Stimulated activated CD8-positive, alpha-beta memory T cell treated with anti-CD3 and anti-CD28 coated beads, Interleukin-4, amount 100 ng/mL, for 48 hours (primary cell): ENCODE measurements around the gene CFAP410.

Source experiments
- DNase-seq: peaks from one replicate; pipeline ENCODE4 v3.0.0-alpha.2; 2020

CFAP410 gene

GRCh38 chr21:44282370-44282769 lies 56.8 kb downstream of the CFAP410 start:
- DNase-seq = no peak

DNA sequence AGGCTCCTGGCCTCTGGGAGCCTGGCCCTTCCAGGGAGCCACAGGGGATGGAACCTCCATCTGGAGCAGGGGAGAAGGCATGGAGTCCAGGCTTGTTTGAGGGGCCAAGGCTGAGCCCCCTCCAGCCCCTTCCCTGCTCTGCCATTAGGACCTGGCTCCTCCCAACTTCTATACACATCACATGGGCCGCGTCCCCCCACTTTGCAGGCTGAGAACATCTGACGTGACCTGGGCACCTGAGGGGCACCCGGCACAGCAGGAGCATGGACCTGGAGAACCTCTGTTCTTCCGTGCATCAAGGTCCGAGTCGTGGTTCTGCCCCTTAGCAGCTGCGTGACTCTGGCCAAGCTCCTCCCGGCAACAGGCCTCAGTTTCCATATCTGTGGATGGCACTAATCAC lies 57.4 kb downstream of the CFAP410 start:
- no peak for DNase-seq

GRCh38 chr21:44279354-44280260 lies 59.6 kb downstream of the CFAP410 start:
- no peak for DNase-seq
